Thymus (tissue), 11 donors: ENCODE results near the gene STOML2. TPM values are rescaled to one million over a fixed set of nuclear protein-coding genes. Genes with fewer than 3 reads are reported as not detected.

ENCODE experiments used
- DNase-seq, 9 donors: peaks; one replicate each; pipeline ENCODE4 v3.0.0-alpha.2; 2013; ENCODE audit warnings: low spot score in 9 of 9, low read depth in 6 of 9, missing footprints in 1 of 9
- H3K27ac ChIP-seq, 2 donors: one replicate each; pipeline ENCODE4 v1.5.1; 2013; ENCODE audit warnings: control low read depth in 1 of 2, low read depth in 1 of 2, low read length in 1 of 2, mild to moderate bottlenecking in 1 of 2, moderate library complexity in 1 of 2
- H3K27me3 ChIP-seq, 2 donors: one replicate each; pipeline ENCODE4 v1.5.1; 2013; ENCODE audit warnings: low read length in 1 of 2; ENCODE audit not compliant: control insufficient read depth in 2 of 2, insufficient read depth in 1 of 2
- H3K36me3 ChIP-seq, 2 donors: one replicate each; pipeline ENCODE4 v1.5.1; 2013; ENCODE audit warnings: low read length in 1 of 2, mild to moderate bottlenecking in 1 of 2, moderate library complexity in 1 of 2; ENCODE audit not compliant: control insufficient read depth in 2 of 2, insufficient read depth in 2 of 2
- H3K4me1 ChIP-seq, 2 donors: one replicate each; pipeline ENCODE4 v1.5.1; 2013; ENCODE audit warnings: low read length in 2 of 2; ENCODE audit not compliant: control insufficient read depth in 2 of 2, insufficient read depth in 2 of 2
- H3K4me3 ChIP-seq, 2 donors: one replicate each; pipeline ENCODE4 v1.5.1; 2013; ENCODE audit warnings: low read length in 2 of 2, control low read depth in 1 of 2, mild to moderate bottlenecking in 1 of 2
- H3K9me3 ChIP-seq, 2 donors: one replicate each; pipeline ENCODE4 v1.5.1; 2013; ENCODE audit warnings: low read length in 1 of 2, mild to moderate bottlenecking in 1 of 2; ENCODE audit not compliant: control insufficient read depth in 2 of 2, insufficient read depth in 1 of 2
- WGBS: extraction: QIAGEN DNeasy Blood & Tissue Kit; methylation state at CpG from one replicate; pipeline ENCODE4 v1.1.7; 2013; 5-methylcytosine and 5-hydroxymethylcytosine counted together
- polyA plus RNA-seq: library from polyadenylated mRNA; stranded (reverse); fragments of 200-250 nt; gene quantifications from one replicate; pipeline ENCODE4 v1.2.3, GENCODE V29; 2013
- total RNA-seq: library from RNA; stranded (reverse); fragments of 120-200 nt; gene quantifications from one replicate; pipeline ENCODE4 v1.2.4, GENCODE V29; 2013
- donor health status: healthy.

STOML2 gene
- total and polyA plus RNA-seq, 2 donors: 58.0 to 118 TPM

DNA sequence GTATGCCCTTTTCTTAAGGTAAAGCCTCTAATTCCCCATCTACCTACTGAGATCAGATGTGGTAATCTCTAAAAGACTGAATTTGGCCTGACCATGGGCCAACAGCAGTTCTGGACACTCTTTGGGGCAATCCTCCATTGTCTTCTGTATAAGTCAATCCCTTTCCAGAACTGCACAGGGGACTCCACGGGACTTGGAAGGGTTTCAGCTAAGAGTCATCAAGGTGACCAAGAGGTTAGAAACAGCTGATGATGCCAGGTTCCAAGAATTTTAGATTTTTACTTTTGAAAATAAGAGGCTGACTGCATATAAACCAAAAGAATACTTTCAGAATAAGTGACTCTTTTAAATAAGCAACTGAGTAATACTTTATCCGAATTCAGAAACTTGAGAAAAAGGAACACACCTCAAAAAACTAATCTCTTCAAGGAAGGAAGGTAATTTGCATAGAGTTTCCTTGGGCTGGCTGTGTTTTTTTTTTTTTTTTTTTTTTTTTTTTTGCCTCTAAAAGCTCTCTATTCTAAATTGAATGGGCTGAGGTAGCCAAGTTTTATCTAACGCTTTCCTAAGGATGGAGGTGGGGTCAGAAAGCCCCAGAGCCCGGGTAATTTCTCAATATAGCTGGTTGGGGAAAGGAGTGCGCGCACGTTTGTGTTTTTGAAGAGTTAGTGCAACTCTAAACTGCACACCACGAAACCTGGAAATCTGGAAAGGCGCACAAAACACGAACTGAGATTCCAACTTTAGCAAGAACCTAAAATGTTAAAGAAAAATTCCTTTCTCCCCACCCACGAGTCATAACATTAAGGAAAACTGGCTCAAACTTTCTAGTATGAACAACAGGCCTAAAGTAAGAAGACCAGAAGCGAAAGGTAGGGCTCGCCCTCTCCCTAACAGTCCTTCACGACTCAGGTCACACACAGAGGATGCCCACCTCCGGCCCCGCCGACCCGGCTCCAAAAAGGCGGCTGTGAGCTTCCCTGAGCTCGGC is 31.8 kb downstream of the STOML2 start:
- WGBS: 3% methylated on average over 20 of the region's 20 CpGs
- Histone ChIP-seq H3K4me1 (peaks cover 15 to 23% of the 10 kb centered on the region in 2 donors), H3K27me3 (no peaks in the 10 kb centered on the region), H3K4me3 (peak overlapping the region; percentile 77 to 83), H3K36me3 (peaks cover 45 to 69% of the 10 kb centered on the region in 2 donors), H3K9me3 (no peaks in the 10 kb centered on the region), H3K27ac (peak overlapping the region; percentile 96 to 99)
- DNase-seq: peak in 2 of 9 donors; percentile 5 to 17

DNA sequence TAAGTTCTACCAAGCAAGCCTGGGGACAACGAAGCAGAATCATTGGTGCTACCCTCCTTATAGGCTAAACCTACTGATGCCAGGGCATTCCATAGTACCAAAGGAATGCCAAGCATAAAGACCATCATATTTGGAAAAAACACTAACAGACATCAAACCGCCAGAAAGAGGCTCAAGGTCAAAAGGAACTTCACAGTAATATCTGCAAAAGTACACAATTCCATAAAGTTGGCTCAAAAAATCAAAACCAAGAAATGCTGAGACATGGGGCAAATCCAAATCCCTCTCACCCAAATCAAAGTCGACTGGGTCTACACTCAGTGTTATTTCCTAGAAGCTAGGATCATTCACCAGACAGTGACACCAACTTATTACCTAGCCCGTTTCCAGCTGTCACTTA is 33.9 kb downstream of the STOML2 start:
- no peak overlapping the region for H3K4me3 ChIP-seq
- H3K27ac ChIP-seq: no peak overlapping the region
- H3K4me1 ChIP-seq: peaks cover 15 to 23% of the 10 kb centered on the region in 2 donors
- DNase-seq: no peak
- no peaks in the 10 kb centered on the region for H3K27me3 ChIP-seq
- H3K9me3 ChIP-seq: no peaks in the 10 kb centered on the region
- H3K36me3 ChIP-seq: peaks cover 53 to 68% of the 10 kb centered on the region in 2 donors
- 97% methylated on average over 4 of the region's 4 CpGs for WGBS

DNA sequence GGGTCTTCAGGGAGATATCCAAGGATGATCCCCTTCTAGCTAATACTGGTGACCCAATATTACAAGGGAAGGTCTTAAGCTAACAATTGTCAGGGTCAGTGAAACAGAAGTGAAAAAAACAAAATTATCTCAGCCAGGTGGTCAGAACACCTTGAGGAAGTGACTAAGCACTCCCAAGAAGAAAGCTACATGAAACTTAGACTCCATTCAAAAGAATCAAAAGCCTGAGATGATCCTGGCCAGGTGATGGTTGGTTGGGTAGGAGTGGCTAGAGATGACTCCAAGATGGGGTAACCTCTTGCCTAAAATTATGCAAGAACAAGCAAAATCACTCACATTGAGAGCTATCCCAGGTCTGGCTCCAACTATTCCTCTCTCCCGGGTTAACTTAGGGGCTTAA is 35.9 kb downstream of the STOML2 start:
- H3K4me1 ChIP-seq: peaks cover 15% of the 10 kb centered on the region in 2 donors
- H3K27me3 ChIP-seq: no peaks in the 10 kb centered on the region
- WGBS: 100% methylated on average over 1 of the region's 1 CpG
- peaks cover 67 to 81% of the 10 kb centered on the region in 2 donors for H3K36me3 ChIP-seq
- no peak for DNase-seq
- no peaks in the 10 kb centered on the region for H3K9me3 ChIP-seq
- H3K4me3 ChIP-seq: no peak overlapping the region
- no peak overlapping the region for H3K27ac ChIP-seq

DNA sequence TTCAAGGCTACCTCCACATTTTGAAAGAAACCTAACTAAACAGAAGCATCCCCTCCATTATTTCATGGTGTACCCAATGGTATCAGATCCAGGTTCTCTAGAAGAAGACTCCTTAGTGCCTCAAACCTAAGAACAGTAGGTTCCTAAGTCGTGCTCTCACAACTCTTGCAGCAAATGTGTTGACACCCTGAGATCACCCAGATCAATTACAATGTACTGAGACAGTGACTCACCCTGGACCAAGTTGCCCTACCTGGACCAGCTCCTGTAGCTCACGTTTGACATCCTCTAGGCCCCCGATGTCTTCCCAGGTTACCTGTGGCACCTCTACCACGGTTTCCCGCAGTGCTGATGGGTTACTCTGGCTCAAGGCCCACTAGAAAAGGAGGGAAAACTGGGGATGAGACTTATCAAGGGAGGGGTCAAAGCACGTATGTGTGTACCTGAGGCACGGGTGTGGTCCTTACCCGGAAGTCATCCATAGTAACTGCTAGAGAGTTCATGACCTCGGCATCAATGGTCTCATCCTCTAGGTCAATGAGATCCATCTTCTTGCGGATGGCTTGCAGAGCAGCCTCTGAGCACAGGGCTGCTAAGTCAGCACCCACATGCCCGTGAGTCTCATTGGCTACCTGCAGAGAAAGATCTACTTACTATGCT is 42.3 kb downstream of the STOML2 start:
- 98% methylated on average over 11 of the region's 11 CpGs for WGBS
- Histone ChIP-seq H3K4me1 (no peaks in the 10 kb centered on the region), H3K27ac (no peak overlapping the region), H3K9me3 (no peaks in the 10 kb centered on the region), H3K4me3 (no peak overlapping the region), H3K27me3 (no peaks in the 10 kb centered on the region), H3K36me3 (peaks cover 87 to 99% of the 10 kb centered on the region in 2 donors)
- no peak for DNase-seq

DNA sequence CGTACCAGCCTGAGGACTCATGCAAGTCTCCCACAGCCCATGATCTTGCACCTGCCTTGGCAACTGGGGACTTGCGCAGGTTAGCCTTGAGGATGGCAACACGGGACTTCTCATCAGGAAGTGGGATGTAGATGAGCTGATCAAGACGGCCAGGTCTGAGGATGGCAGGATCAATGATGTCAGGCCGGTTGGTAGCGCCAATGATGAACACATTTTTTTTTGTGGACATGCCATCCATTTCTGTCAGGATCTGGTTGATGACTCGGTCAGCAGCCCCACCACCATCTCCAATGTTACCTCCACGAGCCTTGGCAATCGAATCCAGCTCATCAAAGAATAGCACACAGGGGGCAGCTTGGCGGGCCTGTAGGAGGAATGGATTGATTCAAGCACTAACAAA is 43.5 kb downstream of the STOML2 start:
- DNase-seq: no peak
- WGBS: 99% methylated on average over 10 of the region's 10 CpGs
- Histone ChIP-seq H3K9me3 (no peaks in the 10 kb centered on the region), H3K27ac (no peak overlapping the region), H3K27me3 (no peaks in the 10 kb centered on the region), H3K4me1 (no peaks in the 10 kb centered on the region), H3K4me3 (no peak overlapping the region), H3K36me3 (peaks cover 80 to 96% of the 10 kb centered on the region in 2 donors)

GRCh38 chr9:35057271-35057620 is 45.7 kb downstream of the STOML2 start:
- DNase-seq: no peak
- Histone ChIP-seq H3K9me3 (no peaks in the 10 kb centered on the region), H3K27me3 (no peaks in the 10 kb centered on the region), H3K36me3 (peaks cover 58 to 81% of the 10 kb centered on the region in 2 donors), H3K4me3 (no peak overlapping the region), H3K4me1 (no peaks in the 10 kb centered on the region), H3K27ac (no peak overlapping the region)
- over 99% methylated on average over 8 of the region's 8 CpGs for WGBS

GRCh38 chr9:35056571-35057270 is 46.2 kb downstream of the STOML2 start:
- H3K27me3 ChIP-seq: no peaks in the 10 kb centered on the region
- no peak for DNase-seq
- no peaks in the 10 kb centered on the region for H3K4me1 ChIP-seq
- H3K36me3 ChIP-seq: peaks cover 53 to 79% of the 10 kb centered on the region in 2 donors
- no peak overlapping the region for H3K4me3 ChIP-seq
- H3K9me3 ChIP-seq: no peaks in the 10 kb centered on the region
- no peak overlapping the region for H3K27ac ChIP-seq
- 99% methylated on average over 9 of the region's 9 CpGs for WGBS

DNA sequence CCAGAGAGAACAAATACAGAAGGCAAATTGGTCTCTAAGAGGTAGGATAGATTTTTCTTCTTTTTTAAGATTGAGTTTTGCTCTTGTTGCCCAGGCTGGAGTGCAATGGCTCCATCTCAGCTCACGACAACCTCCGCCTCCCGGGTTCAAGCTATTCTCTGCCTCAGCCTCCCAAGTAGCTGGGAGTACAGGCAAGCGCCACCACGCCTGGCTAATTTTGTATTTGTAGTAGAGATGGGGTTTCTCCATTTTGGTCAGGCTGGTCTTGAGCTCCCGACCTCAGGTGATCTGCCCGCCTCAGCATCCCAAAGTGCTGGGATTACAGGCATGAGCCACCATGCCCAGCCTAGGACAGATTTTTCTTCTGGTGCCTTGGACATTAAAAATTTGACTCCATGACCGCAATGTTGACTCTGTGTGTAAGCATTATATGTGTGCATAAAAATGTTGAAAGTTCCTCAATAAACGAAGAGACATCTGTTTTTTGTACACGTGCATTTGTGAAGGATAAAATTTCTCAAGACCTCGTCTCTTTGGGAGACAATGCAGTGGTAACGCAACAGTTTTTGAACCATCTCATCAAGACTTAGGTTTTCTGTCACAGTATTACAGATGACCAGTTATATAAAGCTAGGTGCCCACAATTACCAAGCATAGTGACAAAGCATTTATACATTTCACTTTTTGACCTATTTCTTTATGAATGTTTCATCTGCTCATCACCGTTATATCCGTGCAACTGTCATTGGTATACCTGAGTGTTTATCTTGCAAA is 47.9 kb downstream of the STOML2 start:
- H3K4me3 ChIP-seq: no peak overlapping the region
- H3K4me1 ChIP-seq: no peaks in the 10 kb centered on the region
- WGBS: 97% methylated on average over 14 of the region's 14 CpGs
- H3K27me3 ChIP-seq: no peaks in the 10 kb centered on the region
- H3K27ac ChIP-seq: no peak overlapping the region
- no peak for DNase-seq
- no peaks in the 10 kb centered on the region for H3K9me3 ChIP-seq
- H3K36me3 ChIP-seq: peaks cover 36 to 71% of the 10 kb centered on the region in 2 donors
